Adrenal gland (tissue), 5 donors: Measurements from ENCODE around the gene NAP1L4.

Experiments used
- POLR2A ChIP-seq, 2 donors: fragments of 450-650 bp; IDR thresholded peaks; one replicate each; pipeline ENCODE4 v1.6.1; 2017; ENCODE audit warnings: antibody characterized with exemption in 2 of 2, mild to moderate bottlenecking in 2 of 2, moderate library complexity in 1 of 2
- TF ChIP-seq, protein P1 (sequence below), 6 experiments: fragments of 450-650 bp in 4 of 6; fragments of 200-600 bp in 2 of 6; sonication (generic) in 1 of 6; IDR thresholded peaks; 1 replicate in 5 of 6; 2 replicates in 1 of 6; pipeline versions ENCODE4 v1.5.1 to v1.8.0; 2016 to 2021; ENCODE audit warnings: antibody characterized with exemption in 6 of 6, mild to moderate bottlenecking in 2 of 6, moderate library complexity in 1 of 6
- donor health status: DM: no; HTN: no; CAD: no.

- TF ChIP-seq, protein P1, sequence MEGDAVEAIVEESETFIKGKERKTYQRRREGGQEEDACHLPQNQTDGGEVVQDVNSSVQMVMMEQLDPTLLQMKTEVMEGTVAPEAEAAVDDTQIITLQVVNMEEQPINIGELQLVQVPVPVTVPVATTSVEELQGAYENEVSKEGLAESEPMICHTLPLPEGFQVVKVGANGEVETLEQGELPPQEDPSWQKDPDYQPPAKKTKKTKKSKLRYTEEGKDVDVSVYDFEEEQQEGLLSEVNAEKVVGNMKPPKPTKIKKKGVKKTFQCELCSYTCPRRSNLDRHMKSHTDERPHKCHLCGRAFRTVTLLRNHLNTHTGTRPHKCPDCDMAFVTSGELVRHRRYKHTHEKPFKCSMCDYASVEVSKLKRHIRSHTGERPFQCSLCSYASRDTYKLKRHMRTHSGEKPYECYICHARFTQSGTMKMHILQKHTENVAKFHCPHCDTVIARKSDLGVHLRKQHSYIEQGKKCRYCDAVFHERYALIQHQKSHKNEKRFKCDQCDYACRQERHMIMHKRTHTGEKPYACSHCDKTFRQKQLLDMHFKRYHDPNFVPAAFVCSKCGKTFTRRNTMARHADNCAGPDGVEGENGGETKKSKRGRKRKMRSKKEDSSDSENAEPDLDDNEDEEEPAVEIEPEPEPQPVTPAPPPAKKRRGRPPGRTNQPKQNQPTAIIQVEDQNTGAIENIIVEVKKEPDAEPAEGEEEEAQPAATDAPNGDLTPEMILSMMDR (IDR thresholded peaks at IDR 0.05) = no peak
- no peak for TF ChIP-seq POLR2A (IDR thresholded peaks at IDR 0.05)
Measured at GRCh38 chr11:2908130-2908529, 84.0 kb downstream of the NAP1L4 start.
